Endothelial cell of umbilical vein (primary cell): ENCODE measurements around the gene MAP2K1. TPM values are rescaled to one million over a fixed set of nuclear protein-coding genes. Genes with fewer than 3 reads are reported as not detected.
"Not testable (repeated sequence)": the region's sequence is repeated elsewhere in the genome, so short reads cannot be mapped to it uniquely, and the experiment has no call there.

Source experiments
- BruUV-seq: library from RNA; stranded (reverse); fragments of 400-500 nt; replicated peaks from 2 replicates; lab custom pipeline; 2021; lab: Mats Ljungman, UMichigan
- CTCF ChIA-PET: fragments of 300-600, 350-600 bp; sonication (Branson Sonifier 250); formaldehyde crosslinking; loops from one replicate; lab custom pipeline; 2021; ENCODE audit warnings: antibody characterized with exemption, inconsistent platforms; lab: Charles Lee
- POLR2A ChIA-PET: fragments of 300-600, 350-600 bp; sonication (Branson Sonifier 250); formaldehyde crosslinking; loops from one replicate; lab custom pipeline; 2021; ENCODE audit warnings: antibody characterized with exemption, inconsistent platforms; lab: Charles Lee
- DNase-seq: peaks from one replicate; pipeline ENCODE4 v3.0.0-alpha.2; 2011; ENCODE audit warnings: low read depth, low spot score
- FAIRE-seq: peaks from 2 replicates; lab custom pipeline; 2011; peaks lifted over from hg19 to GRCh38; lab: Jason Lieb, UNC
- H2AFZ ChIP-seq: 2 replicates; pipeline ENCODE4 v1.6.0; 2012; ENCODE audit warnings: low read depth, low read length, control low read depth, inconsistent platforms
- H3K27ac ChIP-seq: 2 replicates; pipeline ENCODE4 v1.5.1; 2011; ENCODE audit warnings: low read depth, mild to moderate bottlenecking, control low read depth, low read length, moderate library complexity; ENCODE audit not compliant: insufficient read depth
- H3K27me3 ChIP-seq, 2 experiments: 2 replicates each; pipeline versions ENCODE4 v1.6.0 to v1.6.1; 2011; ENCODE audit warnings: low read length in 2 of 2, mixed read lengths in 1 of 2; ENCODE audit not compliant: control insufficient read depth in 2 of 2, insufficient read depth in 2 of 2
- H3K36me3 ChIP-seq, 2 experiments: 2 replicates in 1 of 2; 3 replicates in 1 of 2; pipeline ENCODE4 v1.5.1; 2011; ENCODE audit warnings: low read length in 2 of 2, mild to moderate bottlenecking in 1 of 2, moderate library complexity in 1 of 2; ENCODE audit not compliant: control insufficient read depth in 2 of 2, insufficient read depth in 2 of 2; ENCODE audit errors: extremely low read depth in 1 of 2
- H3K4me1 ChIP-seq: 3 replicates; pipeline ENCODE4 v1.5.1; 2011; ENCODE audit warnings: mild to moderate bottlenecking, low read length; ENCODE audit not compliant: control insufficient read depth, insufficient read depth; ENCODE audit errors: extremely low read depth
- H3K4me2 ChIP-seq: 2 replicates; pipeline ENCODE4 v1.6.1; 2011; ENCODE audit warnings: low read length, control low read depth, mixed read lengths; ENCODE audit not compliant: insufficient read depth
- H3K4me3 ChIP-seq, 3 experiments: fragments of 200-600 bp in 1 of 3; sonication (generic), shearing (Covaris generic) in 1 of 3; replicated peaks in 1 of 3; 2 replicates each; pipeline ENCODE4 v1.5.1; 2011 to 2016; ENCODE audit warnings: control low read depth in 3 of 3, low read length in 3 of 3, mild to moderate bottlenecking in 2 of 3, inconsistent platforms in 1 of 3, low read depth in 1 of 3, moderate library complexity in 1 of 3; ENCODE audit not compliant: insufficient read depth in 1 of 3
- H3K79me2 ChIP-seq: 2 replicates; pipeline ENCODE4 v1.6.0; 2012; ENCODE audit warnings: low read length, inconsistent platforms; ENCODE audit not compliant: control insufficient read depth, insufficient read depth
- H3K9ac ChIP-seq: replicated peaks from 2 replicates; pipeline ENCODE3; 2011; ENCODE audit warnings: low read length, control low read depth; ENCODE audit not compliant: insufficient read depth; ENCODE audit errors: extremely low read depth
- H3K9me1 ChIP-seq: replicated peaks from 3 replicates; pipeline ENCODE4 v1.6.0; 2011; ENCODE audit warnings: mild to moderate bottlenecking, low read length; ENCODE audit not compliant: control insufficient read depth, insufficient read depth; ENCODE audit errors: extremely low read depth
- H3K9me3 ChIP-seq: replicated peaks from 2 replicates; pipeline ENCODE4 v1.5.1; 2012; ENCODE audit warnings: low read length, inconsistent platforms; ENCODE audit not compliant: control insufficient read depth, insufficient read depth
- H4K20me1 ChIP-seq: replicated peaks from 2 replicates; pipeline ENCODE3; 2011; ENCODE audit warnings: mild to moderate bottlenecking, low read length; ENCODE audit not compliant: control insufficient read depth, insufficient read depth; ENCODE audit errors: extremely low read depth
- FOS ChIP-seq: IDR thresholded peaks from 2 replicates; pipeline ENCODE4 v1.6.1; 2011; ENCODE audit warnings: mild to moderate bottlenecking, low read length, moderate library complexity, borderline replicate concordance; ENCODE audit not compliant: insufficient read depth
- POLR2A ChIP-seq: IDR thresholded peaks from 2 replicates; pipeline ENCODE4 v1.6.1; 2012; ENCODE audit warnings: low read depth, mild to moderate bottlenecking, control low read depth, low read length
- dilution Hi-C: fragments of 300-500 bp; cut with MboI; formaldehyde crosslinking; loops from one replicate; pipeline ENCODE4 v1.15.0; 2019; ENCODE audit warnings: low sequenced_read_pairs; ENCODE audit not compliant: extremely low pct_ligation_motif_present
- intact Hi-C: fragments of 100-400 bp; cut with micrococcal nuclease; formaldehyde crosslinking; loops from one replicate; pipeline ENCODE4 v1.10.0; 2022
- polyA plus RNA-seq, 4 experiments: library from polyadenylated mRNA; depleted of rRNA in 3 of 4; stranded (reverse) in 3 of 4; unstranded in 1 of 4; fragments of >200 nt; gene quantifications; 2 replicates each; pipeline versions ENCODE4 v1.2.1 to v1.2.3, GENCODE V29; 2011 to 2012; ENCODE audit warnings: missing spikeins in 1 of 4
- total RNA-seq: library from RNA; stranded (reverse); gene quantifications from 2 replicates; pipeline ENCODE4 v1.2.3, GENCODE V29; 2021
- TF ChIP-seq, protein P1 (sequence below), 2 donors: IDR thresholded peaks; 1 replicate in 1 of 2; 2 replicates in 1 of 2; pipeline ENCODE4 v1.5.1; 2011; ENCODE audit warnings: low read length in 2 of 2, mild to moderate bottlenecking in 2 of 2, moderate library complexity in 2 of 2, control low read depth in 1 of 2, inconsistent platforms in 1 of 2, low read depth in 1 of 2; ENCODE audit not compliant: insufficient read depth in 1 of 2; ENCODE audit errors: extremely low read depth in 1 of 2

Gene MAP2K1
- total and polyA plus RNA-seq, 2 donors (not counting 3 experiments of a cell fraction or from before 2014, with no cell fraction given): 30.9 to 45.1 TPM

DNA sequence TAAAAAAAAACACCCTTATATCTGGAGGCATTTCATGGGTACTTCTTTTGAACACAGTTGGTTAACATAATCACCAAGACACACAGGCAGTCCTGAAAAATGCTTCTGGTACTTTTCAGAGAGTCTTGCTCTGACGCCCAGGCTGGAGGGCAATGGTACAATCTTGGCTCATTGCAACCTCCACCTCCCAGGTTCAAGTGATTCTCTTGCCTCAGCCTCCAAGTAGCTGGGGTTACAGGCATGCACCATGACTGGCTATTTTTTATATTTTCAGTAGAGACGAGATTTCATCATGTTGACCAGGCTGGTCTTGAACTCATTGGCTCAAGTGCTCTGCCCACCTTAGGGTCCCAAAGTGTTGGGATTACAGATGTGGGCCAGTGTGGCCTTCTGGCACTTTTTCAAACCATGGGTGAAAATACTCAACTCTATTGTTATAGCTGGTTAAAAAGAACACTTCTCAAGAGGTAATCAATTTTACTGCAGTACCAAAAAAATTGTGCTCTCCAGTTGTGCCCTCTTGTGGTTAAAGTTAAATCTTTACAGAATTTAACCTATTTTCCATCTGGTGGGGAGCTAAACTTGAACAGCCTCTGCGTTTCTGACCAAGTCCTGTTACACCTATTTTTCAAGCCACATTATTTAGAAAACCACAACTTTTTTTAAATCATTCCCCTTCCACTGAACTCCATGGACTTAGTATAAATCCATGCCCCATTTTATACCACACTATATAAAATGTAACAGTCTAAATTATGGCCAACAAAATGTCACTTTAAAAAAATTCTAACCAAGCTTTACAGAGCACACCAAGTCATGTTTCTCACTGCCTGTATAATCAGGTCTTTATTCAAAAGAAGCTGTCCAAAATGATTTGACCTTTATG, 112.0 kb downstream of the MAP2K1 start:
- peaks cover 29% of the 10 kb centered on the region for H3K4me1 ChIP-seq
- TF ChIP-seq POLR2A (peak; percentile 52), FOS (no peak)
- TF ChIP-seq, protein P1, sequence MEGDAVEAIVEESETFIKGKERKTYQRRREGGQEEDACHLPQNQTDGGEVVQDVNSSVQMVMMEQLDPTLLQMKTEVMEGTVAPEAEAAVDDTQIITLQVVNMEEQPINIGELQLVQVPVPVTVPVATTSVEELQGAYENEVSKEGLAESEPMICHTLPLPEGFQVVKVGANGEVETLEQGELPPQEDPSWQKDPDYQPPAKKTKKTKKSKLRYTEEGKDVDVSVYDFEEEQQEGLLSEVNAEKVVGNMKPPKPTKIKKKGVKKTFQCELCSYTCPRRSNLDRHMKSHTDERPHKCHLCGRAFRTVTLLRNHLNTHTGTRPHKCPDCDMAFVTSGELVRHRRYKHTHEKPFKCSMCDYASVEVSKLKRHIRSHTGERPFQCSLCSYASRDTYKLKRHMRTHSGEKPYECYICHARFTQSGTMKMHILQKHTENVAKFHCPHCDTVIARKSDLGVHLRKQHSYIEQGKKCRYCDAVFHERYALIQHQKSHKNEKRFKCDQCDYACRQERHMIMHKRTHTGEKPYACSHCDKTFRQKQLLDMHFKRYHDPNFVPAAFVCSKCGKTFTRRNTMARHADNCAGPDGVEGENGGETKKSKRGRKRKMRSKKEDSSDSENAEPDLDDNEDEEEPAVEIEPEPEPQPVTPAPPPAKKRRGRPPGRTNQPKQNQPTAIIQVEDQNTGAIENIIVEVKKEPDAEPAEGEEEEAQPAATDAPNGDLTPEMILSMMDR (IDR thresholded peaks at IDR 0.05; ENCODE audit: extremely low read depth in 1 of 2, insufficient read depth in 1 of 2, low read depth in 1 of 2, low read length in 2 of 2): peak; percentile 12 to 18
- H3K36me3 ChIP-seq: peaks cover 37 to 38% of the 10 kb centered on the region in 2 experiments
- FAIRE-seq (peak; percentile 59), DNase-seq (peak; percentile 54)
- peaks cover 42% of the 10 kb centered on the region for H3K79me2 ChIP-seq
- intact Hi-C loops: loop anchor here (10.0 kb wide), 1 partner anchor 514 kb away; no protein-coding TSS in a partner anchor
- no peaks in the 10 kb centered on the region for H3K9me1 ChIP-seq
- POLR2A ChIA-PET: interaction anchor here (2.1 kb wide), 1 partner anchor 111 kb away, joined by 19 read pairs; the partner anchor contains the start of gene MAP2K1
- BruUV-seq: no TSS peak
- no peaks in the 10 kb centered on the region for H3K27me3 ChIP-seq
- CTCF ChIA-PET: interaction anchor here (0.6 to 3.7 kb wide), 46 partner anchors 9 to 666 kb away, joined by 3 to 100 read pairs (median 4); partner anchors contain the start of genes DIS3L, LCTL, MAP2K1 and MEGF11
- H3K9ac ChIP-seq: no peak overlapping the region
- no peak overlapping the region for H3K4me2 ChIP-seq
- H4K20me1 ChIP-seq: peaks cover 3% of the 10 kb centered on the region
- H3K27ac ChIP-seq: peak overlapping the region; percentile 10
- H3K9me3 ChIP-seq: no peaks in the 10 kb centered on the region
- dilution Hi-C loops: no loop called here
- no peak overlapping the region for H3K4me3 ChIP-seq
- no peak overlapping the region for H2AFZ ChIP-seq

DNA sequence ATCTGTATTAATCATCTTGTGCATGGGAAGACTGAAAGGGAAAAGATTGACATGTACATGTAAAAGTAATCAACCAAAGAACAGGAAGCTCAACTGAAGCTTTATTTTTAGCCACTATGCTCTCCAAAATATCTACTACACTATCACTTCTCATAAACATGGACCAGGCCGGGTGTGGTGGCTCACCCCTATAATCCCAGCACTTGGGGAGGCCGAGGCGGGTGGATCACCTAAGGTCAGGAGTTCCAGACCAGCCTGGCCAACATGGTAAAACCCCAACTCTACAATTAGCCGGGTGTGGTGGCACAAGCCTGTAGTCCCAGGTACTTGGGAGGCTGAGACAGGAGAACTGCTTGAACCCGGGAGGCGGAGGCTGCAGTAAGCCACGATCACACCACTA, 113.6 kb downstream of the MAP2K1 start:
- CTCF ChIA-PET, POLR2A ChIA-PET: not testable (repeated sequence)

More for the DNA sequence above, 113.6 kb downstream of the MAP2K1 start:
- Histone ChIP-seq H3K36me3 (peaks cover 32 to 37% of the 10 kb centered on the region in 2 experiments), H3K79me2 (peaks cover 53% of the 10 kb centered on the region), H3K4me1 (peaks cover 29% of the 10 kb centered on the region)
- intact Hi-C loops: loop anchor here (5.0 kb wide), 1 partner anchor 352 kb away; no protein-coding TSS in a partner anchor
- H3K27me3 ChIP-seq, H3K9me1 ChIP-seq, H3K4me2 ChIP-seq, H2AFZ ChIP-seq, dilution Hi-C loops, H3K9ac ChIP-seq, BruUV-seq, FAIRE-seq, DNase-seq, H4K20me1 ChIP-seq, H3K27ac ChIP-seq, H3K9me3 ChIP-seq, H3K4me3 ChIP-seq: not testable (repeated sequence)
